HG03103 (cell line): Measurements from ENCODE around the gene IFNE.

Experiments used
- ATAC-seq: cut with Tn5 transposase; IDR thresholded peaks from one replicate; pipeline ENCODE4 v1.9.1; 2021; ENCODE audit warnings: low read depth; ENCODE audit not compliant: unreplicated experiment

IFNE gene, protein sequence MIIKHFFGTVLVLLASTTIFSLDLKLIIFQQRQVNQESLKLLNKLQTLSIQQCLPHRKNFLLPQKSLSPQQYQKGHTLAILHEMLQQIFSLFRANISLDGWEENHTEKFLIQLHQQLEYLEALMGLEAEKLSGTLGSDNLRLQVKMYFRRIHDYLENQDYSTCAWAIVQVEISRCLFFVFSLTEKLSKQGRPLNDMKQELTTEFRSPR

DNA sequence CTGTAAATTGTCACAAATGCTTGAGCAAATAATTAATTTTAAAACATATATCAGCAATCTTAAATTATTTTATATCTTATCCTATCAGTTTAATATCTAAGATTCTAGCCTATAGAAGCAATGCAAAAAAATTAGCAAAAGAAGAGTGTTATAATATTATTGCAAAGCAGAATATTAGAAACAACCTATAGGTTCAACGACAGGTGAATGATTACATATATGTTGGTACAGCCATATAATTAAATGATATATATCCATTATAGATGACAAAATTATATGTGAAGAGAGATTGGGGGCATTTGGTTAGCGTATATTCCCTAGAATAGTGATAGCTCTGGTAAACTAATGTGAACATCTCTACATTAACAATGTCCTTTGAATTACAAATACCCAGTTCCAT, at the start of gene IFNE:
IFNE (minus strand) TSS at position 101 of the 400 bp plus-strand sequence. CDS start 619 bp downstream, outside the sequence.
- ATAC-seq: no peak

DNA sequence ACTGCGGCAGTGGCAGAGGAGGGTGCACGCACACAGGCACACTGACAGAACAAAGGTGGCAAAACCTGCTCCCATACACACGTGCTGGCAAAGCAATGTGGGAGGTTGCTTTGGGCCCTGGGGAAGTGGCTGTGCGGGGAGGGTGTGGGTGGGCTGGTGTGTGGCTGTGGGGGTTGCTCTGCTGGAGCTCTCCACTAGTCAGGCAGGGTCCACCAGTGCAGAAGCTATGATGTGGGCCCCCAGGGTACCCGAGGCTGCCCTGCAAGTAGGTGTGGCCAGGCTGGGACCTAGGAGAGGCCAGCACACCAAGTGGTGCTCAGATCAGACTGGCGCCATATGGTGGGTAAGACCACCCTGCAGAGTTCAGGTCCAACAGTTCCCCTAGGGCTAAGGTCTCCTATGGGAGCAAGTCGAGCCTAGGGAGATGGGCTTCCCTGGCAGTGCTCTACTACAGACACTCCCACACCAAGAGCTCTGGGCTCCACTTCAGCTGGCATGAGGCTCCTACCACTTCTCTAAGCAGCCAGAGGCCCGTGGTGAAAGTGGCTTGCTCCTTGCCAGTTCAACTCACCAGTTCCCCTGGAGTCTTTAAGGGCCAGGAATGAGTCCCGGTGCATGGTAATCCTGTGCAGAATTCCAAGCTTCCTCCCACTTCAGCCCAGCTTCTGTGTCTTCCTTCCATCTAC, 46.2 kb upstream of the IFNE start:
- ATAC-seq: no peak

DNA sequence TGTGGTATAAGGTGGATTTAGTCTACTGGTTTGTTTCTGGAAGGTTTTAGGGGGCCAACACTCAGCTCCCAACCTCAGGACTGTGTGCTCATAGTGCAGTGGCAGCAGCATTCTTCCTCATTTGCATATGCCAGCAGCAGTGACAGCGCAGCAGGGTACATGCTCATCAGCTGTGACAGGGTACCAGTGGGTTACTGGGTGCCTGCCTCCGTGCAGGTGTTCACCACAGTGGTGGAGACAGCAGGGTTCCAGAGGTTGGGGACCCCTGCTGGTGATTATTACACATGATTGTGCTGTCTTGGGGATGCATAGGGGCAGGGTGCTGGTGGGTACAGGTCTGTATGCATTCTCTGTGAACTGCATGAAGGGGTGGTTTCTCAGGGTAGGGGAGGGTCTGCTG, 45.5 kb upstream of the IFNE start:
- no peak for ATAC-seq

DNA sequence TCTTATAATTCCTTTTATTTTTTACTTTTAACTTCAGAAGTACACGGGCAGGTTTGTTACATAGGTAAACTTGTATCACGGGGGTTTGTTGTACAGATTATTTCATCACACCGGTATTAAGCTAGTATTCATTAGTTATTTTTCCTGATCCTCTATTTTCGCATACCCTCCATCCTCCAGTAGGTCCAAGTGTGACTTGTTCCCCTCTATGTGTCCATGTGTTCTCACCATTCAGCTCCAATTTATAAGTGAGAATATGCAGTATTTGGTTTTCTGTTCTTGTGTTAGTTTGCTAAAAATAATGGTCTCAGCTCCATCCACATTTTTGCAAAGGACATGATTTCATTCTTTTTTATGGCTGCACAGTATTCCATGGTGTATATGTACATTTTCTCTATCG, 43.1 kb upstream of the IFNE start:
- ATAC-seq: no peak

DNA sequence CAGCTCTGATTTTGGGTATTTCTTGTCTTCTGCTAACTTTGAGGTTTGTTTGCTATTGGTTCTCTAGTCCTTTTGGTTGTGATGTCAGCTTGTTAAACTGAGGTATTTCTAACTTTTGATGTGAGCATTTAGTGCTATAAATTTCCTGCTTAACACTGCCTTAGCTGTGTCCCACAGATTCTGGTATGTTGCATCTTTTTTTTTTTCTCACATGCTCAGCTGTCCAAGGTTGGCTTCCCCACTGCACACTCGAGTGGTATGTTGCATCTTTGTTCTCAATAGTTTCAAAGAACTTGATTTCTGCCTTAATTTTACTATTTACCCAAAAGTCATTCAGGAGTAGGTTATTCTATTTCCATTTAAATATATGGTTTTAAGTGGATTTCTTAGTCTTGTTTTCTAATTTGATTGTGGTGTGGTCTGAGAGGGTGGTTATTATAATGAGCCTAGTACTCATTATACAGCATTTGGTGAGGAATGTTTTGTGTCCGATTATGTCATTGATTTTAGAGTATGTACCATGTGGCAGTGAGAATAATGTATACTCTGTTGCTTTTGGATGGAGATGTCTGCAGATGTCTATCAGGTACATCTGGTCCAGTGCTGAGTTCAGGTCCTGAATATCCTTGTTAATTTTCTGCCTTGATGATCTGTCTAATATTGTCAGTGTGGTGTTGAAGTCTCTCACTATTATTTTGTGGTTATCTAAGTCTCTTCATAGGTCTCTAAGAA, 42.2 kb upstream of the IFNE start:
- no peak for ATAC-seq

DNA sequence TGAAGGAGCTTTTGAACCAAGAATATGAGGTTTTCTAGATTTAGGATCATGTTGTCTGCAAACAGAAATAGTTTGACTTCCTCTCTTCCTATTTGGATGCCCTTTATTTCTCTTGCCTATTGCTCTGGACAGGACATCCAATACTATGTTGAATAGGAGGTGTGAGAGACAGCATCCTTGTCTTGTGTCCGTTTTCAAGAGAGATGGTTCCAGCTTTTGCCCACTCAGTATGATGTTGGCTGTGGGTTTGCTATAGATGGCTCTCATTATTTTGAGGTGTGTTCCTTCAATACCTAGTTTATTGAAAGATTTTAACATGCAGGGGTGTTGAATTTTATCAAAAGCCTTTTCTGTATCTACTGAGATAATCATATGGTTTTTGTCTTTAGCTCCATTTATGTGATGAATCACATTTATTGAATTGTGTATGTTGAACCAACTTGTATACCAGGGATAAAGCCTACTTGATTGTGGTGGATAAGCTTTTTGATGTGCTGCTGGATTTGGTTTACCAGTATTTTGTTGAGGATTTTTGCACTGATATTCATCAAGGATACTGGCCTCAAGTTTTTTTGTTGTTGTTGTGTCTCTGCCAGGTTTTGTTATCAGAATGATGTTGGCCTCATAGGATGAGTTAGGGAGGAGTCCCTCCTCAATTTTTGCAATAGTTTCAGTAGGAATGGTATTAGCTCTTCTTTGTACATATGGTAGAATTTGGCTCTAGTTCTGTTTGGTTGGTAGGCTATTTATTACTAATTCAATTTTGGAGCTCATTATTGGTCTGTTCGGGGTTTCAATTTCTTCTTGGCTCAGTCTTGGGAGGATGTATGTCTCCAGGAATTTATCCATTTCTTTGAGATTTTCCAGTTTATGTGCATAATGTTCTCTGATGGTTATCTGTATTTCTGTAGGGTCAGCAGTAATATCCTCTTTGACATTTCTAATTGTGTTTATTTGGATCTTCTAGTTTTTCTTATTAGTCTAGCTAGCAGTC, 41.2 kb upstream of the IFNE start:
- no peak for ATAC-seq

DNA sequence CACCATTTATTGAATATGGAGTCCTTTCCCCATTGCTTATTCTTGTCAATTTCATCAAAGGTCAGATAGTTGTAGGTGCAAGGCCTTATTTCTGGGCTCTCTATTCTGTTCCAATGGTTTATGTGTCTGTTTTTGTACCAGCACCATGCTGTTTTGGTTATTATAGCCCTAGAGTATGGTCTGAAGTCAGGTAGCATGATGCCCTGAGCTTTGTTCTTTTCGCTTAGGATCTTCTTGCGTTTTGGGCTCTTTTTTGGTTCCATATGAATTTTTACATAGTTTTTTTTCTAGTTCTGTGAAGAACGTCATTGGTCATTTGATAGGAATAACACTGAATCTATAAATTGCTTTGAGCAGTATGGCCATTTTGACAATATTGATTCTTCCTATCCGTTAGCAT, 40.2 kb upstream of the IFNE start:
- no peak for ATAC-seq

DNA sequence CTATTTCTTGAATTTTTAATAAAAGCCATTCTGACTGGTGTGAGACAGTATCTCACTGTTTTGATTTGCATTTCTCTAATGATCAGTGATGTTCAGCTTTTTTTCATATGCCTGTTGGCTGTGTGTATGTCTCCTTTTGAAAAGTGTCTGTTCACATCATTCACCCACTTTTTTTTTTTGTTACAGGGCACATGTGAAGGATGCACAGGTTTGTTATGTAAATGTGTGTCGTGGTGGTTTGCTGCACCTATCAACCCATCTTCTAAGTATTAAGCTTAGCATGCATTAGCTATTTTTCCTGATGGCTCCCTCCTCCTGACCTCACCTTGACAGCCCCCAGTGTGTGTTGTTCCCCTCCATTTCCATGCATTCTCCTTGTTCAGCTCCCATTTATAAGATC, 39.3 kb upstream of the IFNE start:
- ATAC-seq: no peak

DNA sequence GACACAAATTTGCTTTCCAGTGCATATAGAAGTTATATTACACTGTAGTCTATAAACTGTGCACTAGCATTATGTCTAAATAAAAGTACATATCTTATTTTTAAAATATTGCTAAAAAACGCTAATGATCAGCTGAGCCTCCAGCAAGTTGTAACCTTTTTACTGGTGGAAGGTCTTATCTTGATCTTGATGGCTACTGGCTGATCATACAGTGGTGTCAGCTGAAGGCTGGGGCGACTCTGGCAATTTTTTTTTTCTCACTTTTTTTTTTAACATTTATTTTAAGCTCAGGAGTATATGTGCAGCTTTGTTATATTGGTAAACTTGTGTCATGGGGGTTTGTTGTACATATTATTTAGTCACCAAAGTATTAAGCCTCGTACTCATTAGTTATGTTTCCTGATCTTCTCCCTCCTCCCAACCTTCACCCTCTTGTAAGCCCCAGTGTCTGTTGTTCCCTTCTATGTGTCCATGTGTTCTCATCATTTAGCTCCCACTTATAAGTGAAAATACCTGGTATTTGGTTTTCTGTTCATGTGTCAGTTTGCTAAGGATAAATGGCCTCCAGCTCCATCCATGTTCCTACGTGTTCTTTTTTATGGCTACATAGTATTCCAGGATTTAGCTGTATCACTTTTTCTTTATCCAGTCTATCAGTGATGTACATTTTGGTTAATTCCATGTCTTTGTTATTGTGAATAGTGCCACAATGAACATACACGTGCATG, 38.6 kb upstream of the IFNE start:
- ATAC-seq: no peak

DNA sequence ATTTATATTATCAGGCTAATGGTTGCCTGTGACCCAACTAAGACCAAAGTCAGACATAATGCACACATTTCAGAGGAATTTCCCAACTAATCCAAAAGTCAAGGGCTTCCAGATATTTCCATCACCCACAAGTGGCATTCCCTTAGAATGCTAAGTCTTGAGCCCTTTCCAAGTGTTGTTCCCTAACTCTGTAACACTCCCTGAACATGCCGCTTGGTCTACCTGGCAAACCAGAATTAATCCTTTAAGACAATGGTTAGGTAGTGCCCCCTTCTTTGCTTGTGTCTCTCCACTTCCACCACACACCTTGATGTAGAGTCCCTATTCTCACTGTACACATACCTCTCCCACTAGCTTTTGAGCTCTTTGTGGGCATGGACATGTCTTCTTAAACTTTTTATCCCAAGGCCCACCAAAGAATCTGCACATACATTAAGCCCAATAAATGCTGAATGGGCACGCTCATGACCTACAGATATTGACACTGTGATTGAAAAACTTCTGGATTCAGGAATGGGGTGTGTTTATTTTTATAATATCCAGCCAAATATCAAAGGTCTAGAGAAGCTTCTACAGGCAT, 37.8 kb upstream of the IFNE start:
- ATAC-seq: no peak

DNA sequence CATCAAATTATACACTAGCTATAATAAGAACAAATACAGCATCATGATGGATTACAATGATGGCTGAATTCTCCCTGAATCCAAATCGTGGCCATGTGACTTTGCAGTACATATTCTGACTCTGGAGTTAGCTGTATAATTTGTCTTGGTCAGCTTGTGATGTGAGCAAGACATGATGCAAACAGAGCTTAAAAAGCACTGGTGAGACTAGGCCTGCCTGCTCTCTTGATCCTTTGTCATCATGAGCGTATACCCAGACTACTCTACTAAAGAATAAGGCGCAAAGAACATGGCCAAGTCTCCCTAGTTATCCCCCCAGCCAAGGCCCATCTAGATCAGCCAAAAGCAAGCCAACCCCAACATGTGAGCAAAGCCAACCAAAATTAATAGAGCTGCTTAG, 34.7 kb upstream of the IFNE start:
- no peak for ATAC-seq

DNA sequence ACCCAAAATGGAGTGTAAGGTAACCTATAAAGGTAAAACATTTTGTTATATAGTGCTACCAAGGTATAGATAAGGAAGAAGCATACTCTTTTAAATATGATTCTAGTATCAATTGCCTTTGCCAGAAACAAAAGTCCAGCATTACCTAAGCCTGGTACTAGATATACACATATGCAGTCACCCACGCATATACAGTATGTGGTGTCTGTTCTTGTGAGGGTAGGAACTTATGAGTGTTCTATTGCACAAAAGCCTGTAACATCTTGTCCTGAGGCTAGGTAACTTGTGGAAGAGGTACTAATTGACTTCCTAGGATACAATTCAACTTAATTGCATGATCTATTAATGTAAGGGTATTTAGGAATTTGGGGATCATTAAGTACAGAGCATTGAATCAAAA, 31.3 kb upstream of the IFNE start:
- no peak for ATAC-seq

DNA sequence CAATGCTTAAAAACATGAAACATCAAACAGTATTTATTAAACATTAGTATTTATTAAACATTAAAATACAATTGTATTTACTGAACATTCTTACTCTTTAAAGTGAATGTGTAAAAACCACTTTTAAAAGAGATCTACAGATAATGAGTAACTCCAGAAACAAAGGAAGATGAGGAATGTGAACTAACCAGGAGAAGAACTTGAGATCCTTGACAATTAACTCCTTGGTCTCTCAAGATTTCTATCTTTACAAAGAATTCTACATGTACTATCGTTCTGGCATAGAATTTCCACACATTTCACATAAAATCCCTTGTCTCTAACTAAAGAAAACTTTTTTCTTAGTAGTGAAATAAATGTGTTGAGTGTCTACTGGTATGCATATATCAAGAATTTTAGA, 28.7 kb upstream of the IFNE start:
- ATAC-seq: no peak

DNA sequence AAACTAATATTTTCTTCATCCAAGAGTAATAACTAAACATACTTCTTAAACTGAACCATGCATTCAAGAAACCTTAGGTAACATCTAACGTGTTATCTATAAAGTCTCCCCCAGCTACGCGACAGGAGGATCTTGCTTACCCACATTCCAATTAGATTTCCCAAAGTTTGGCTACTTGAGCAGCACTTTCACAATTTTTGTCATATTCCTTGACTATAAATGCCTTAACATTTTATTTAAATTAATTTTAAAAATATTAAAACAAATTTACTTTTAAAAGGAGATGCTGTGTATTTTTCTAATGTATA, 25.3 kb upstream of the IFNE start:
- ATAC-seq: no peak

DNA sequence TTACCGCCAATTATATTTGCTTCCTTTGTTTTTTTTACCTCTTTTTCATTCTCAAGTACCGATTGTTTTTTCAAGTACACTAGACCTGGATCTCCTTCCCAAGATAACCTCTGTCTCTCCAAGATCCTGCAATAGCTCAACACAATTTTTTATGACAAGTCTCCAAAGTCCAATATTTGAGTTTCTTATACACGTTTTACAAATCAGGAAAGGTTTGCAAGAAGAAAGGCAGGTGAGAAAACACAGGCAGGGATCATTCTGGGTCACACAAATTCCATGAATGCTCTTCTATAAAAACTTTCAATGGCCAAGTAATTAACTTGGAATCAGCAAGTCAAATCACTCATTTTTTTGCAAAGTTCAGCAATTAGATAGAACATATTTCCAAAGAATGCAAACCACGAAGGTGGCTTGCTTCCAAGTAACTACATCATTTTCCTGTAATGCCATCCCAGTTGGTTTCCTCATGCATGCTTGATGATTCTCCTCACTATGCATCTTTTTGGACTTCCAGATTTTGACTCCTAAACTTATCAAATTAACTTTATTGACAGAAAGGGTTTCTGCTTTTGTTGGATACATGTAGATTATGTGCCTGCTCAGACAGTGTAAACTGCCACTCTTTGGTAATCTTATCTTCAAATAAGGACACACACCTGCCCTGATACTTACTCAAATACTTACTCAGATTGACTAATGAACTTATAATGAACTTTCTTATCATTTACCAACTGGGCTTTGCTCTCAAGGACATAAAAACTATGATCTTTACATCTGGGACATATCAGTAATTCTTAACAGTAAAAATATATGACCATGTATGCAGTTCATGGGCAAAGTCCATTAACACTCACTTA, 24.7 kb upstream of the IFNE start:
- ATAC-seq: no peak

DNA sequence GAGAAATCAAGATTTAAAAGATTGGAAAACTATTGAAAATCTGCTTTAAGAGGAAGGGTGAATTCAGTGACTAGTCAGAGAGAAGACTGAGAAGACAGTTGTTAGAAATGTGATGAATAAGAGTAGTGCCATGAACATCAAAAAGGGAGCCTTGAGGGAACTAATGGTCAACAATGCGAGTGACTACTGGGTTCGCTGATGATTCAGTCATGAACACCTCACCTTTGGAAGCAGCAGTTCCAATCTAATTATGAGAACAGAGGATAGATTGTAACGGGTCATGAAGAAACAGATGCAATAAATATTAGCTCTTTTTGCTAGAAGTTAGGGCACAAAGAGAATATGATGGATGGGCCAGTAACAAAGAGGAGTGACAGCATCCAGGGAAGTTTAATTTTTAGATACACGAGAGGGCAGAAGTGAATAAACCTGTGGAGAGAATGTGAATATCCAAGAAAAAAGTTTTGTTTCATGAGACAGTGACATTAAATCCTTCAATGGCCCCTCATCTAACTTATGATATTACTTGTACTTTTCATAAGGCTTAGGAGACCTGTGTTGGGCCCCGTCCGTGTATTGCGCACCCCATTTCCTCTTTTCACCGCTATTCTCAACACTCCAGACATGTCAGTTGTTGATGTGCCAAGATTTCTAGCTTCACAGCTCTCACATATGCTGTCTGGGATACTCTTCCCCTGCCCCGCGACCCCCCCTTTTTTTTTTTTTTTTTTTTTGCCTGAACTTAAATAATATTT, 23.5 kb upstream of the IFNE start:
- no peak for ATAC-seq

DNA sequence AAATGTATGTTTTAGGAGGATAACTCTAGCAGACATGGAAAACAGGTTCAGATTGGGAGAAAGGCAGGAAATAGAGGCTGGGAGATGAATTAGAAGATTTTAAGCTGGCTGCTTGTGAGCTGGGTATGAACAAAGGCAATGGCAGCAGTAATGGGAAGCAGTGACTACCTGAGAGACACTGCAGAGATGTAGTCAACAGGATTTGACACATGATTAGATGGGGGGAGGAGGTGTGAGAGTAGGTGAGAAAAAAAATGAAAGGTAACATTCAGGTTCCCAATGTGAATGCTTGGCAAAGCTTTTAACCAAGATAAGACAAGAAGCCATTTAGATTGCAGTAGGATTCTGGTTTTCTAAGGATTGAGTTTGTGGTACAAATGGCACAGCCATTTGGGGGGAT, 22.8 kb upstream of the IFNE start:
- ATAC-seq: no peak

DNA sequence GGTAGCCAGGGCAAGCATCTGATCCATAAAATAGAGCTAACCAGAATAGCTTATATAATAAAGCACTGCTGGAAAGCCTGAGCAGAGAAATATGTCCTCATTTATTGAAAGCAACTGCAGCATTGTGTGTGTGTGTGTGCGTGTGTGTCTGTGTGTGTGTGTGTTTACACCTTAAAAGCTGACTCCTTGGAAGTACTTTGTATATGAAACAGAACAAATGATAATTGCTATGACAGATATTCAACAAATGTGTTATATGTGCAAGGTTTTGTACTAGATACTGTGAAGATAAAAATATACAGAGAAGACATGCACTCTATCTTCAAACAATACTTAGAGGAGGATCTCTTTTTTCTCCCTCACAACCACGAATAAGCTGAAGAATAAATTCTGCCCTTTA, 22.0 kb upstream of the IFNE start:
- ATAC-seq: no peak
